Neural cell (in vitro differentiated cells): ENCODE data around the gene MYORG. TPM values are rescaled to one million over a fixed set of nuclear protein-coding genes. Genes with fewer than 3 reads are reported as not detected.
A peak's percentile ranks its signal among the peaks of the same experiment; 100 is the strongest.

Source experiments
- H2AFZ ChIP-seq: fragments of 200-600, 300-800 bp; sonication (generic), shearing (Covaris generic); 2 replicates; pipeline ENCODE4 v1.6.0; 2014; ENCODE audit warnings: low read depth, mild to moderate bottlenecking, antibody characterized with exemption, low read length, moderate library complexity
- H3F3A ChIP-seq: fragments of 200-600 bp; shearing (Covaris generic); 2 replicates; pipeline ENCODE4 v1.6.1; 2016; ENCODE audit warnings: mild to moderate bottlenecking, moderate library complexity, mixed read lengths, antibody characterized with exemption, low read length; ENCODE audit not compliant: insufficient read depth, poor library complexity, severe bottlenecking
- H3K27ac ChIP-seq: fragments of 200-600, 300-800 bp; sonication (generic), shearing (Covaris generic); 2 replicates; pipeline ENCODE4 v1.5.1; 2014; ENCODE audit warnings: mild to moderate bottlenecking, low read length, moderate library complexity
- H3K27me3 ChIP-seq: fragments of 300-800, 200-600 bp; sonication (generic), shearing (Covaris generic); 2 replicates; pipeline ENCODE4 v1.6.0; 2014; ENCODE audit warnings: mild to moderate bottlenecking, low read depth, low read length, moderate library complexity; ENCODE audit not compliant: insufficient read depth
- H3K36me3 ChIP-seq: fragments of 300-800, 200-600 bp; sonication (generic), shearing (Covaris generic); 2 replicates; pipeline ENCODE4 v1.5.1; 2014; ENCODE audit warnings: mild to moderate bottlenecking, antibody characterized with exemption, low read length, moderate library complexity; ENCODE audit not compliant: insufficient read depth
- H3K4me2 ChIP-seq: fragments of 300-800, 200-600 bp; sonication (generic), shearing (Covaris generic); 2 replicates; pipeline ENCODE4 v1.6.0; 2014; ENCODE audit warnings: mild to moderate bottlenecking, low read length
- H3K4me3 ChIP-seq: fragments of 300-800, 200-600 bp; sonication (generic), shearing (Covaris generic); 2 replicates; pipeline ENCODE4 v1.5.1; 2014; ENCODE audit warnings: mild to moderate bottlenecking, low read length, moderate library complexity
- H3K79me2 ChIP-seq: fragments of 200-600 bp; shearing (Covaris generic); replicated peaks from 2 replicates; pipeline ENCODE4 v1.6.0; 2014; ENCODE audit warnings: mild to moderate bottlenecking, low read length, moderate library complexity; ENCODE audit not compliant: insufficient read depth
- H3K9ac ChIP-seq: fragments of 300-800, 200-600 bp; sonication (generic), shearing (Covaris generic); 2 replicates; pipeline ENCODE4 v1.6.1; 2016; ENCODE audit warnings: mild to moderate bottlenecking, low read length, mixed read lengths
- H3K9me2 ChIP-seq: fragments of 200-600 bp; shearing (Covaris generic); 2 replicates; pipeline ENCODE4 v1.6.1; 2016; ENCODE audit warnings: mild to moderate bottlenecking, low read length, mixed read lengths; ENCODE audit not compliant: insufficient read depth
- H3K9me3 ChIP-seq: fragments of 200-600, 300-800 bp; sonication (generic), shearing (Covaris generic); 2 replicates; pipeline ENCODE4 v1.6.1; 2016; ENCODE audit warnings: mild to moderate bottlenecking, mixed run types, low read length, moderate library complexity, mixed read lengths
- H4K20me1 ChIP-seq: fragments of 200-600 bp; shearing (Covaris generic); 2 replicates; pipeline ENCODE4 v1.6.1; 2016; ENCODE audit warnings: mild to moderate bottlenecking, mixed run types; ENCODE audit not compliant: insufficient read depth
- CTCF ChIP-seq: fragments of 450-650 bp; IDR thresholded peaks from 2 replicates; pipeline ENCODE4 v1.5.1; 2014; ENCODE audit warnings: antibody characterized with exemption, mild to moderate bottlenecking, moderate library complexity; ENCODE audit not compliant: poor library complexity, severe bottlenecking
- EP300 ChIP-seq: fragments of 450-650 bp; conservative IDR thresholded peaks from 2 replicates; pipeline ENCODE4 v1.6.1; 2014; ENCODE audit warnings: antibody characterized with exemption, mild to moderate bottlenecking, moderate library complexity; ENCODE audit not compliant: poor library complexity, severe bottlenecking
- EZH2 ChIP-seq: fragments of 200-600, 300-800 bp; shearing (Covaris generic), sonication (generic); IDR thresholded peaks from 2 replicates; pipeline ENCODE4 v1.6.1; 2014; ENCODE audit warnings: antibody characterized with exemption, low read length, borderline replicate concordance, mild to moderate bottlenecking; ENCODE audit not compliant: insufficient read depth, poor library complexity, severe bottlenecking
- MXI1 ChIP-seq: fragments of 450-650 bp; conservative IDR thresholded peaks from 2 replicates; pipeline ENCODE4 v1.6.1; 2014; ENCODE audit warnings: antibody characterized with exemption, mild to moderate bottlenecking; ENCODE audit not compliant: poor library complexity, severe bottlenecking
- POLR2AphosphoS5 ChIP-seq: IDR thresholded peaks from 2 replicates; pipeline ENCODE4 v1.6.1; 2012
- RAD21 ChIP-seq: fragments of 450-650 bp; conservative IDR thresholded peaks from 2 replicates; pipeline ENCODE4 v1.6.1; 2014; ENCODE audit warnings: antibody characterized with exemption, mild to moderate bottlenecking, moderate library complexity
- REST ChIP-seq: IDR thresholded peaks from 2 replicates; pipeline ENCODE4 v1.6.1; 2012; ENCODE audit warnings: borderline replicate concordance
- SMC3 ChIP-seq: fragments of 450-650 bp; conservative IDR thresholded peaks from 2 replicates; pipeline ENCODE4 v1.6.1; 2014; ENCODE audit warnings: antibody characterized with exemption, mild to moderate bottlenecking, moderate library complexity; ENCODE audit not compliant: poor library complexity
- TAF1 ChIP-seq: IDR thresholded peaks from 2 replicates; pipeline ENCODE4 v1.6.1; 2012; ENCODE audit warnings: low read depth
- polyA minus RNA-seq: library from RNA; depleted of rRNA, polyadenylated mRNA; stranded (reverse); fragments of >200 nt; gene quantifications from 2 replicates; pipeline ENCODE4 v1.2.3, GENCODE V29; 2014
- polyA plus RNA-seq: library from polyadenylated mRNA; depleted of rRNA; stranded (reverse); fragments of >200 nt; gene quantifications from 2 replicates; pipeline ENCODE4 v1.2.3, GENCODE V29; 2014

Gene MYORG
- polyA plus RNA-seq (0.58 and 1.0 TPM in 2 replicates), polyA minus RNA-seq (1.2 and 1.6 TPM in 2 replicates)

- Histone ChIP-seq H3K4me3 (peak within 1 kb of the TSS; percentile 94), H3K9ac (peak within 1 kb of the TSS; percentile 72), H3K4me2 (peak within 1 kb of the TSS; percentile 62), H3K9me3 (peaks cover 7% of the 10 kb centered on the region), H3K9me2 (no peaks in the 10 kb centered on the region), H2AFZ (peak within 1 kb of the TSS; percentile 76), H4K20me1 (no peaks in the 10 kb centered on the region), H3K79me2 (no peaks in the 10 kb centered on the region), H3K36me3 (peaks cover 4% of the 10 kb centered on the region), H3F3A (no peaks in the 10 kb centered on the region), H3K27me3 (peaks cover 26% of the 10 kb centered on the region), H3K27ac (no peak within 1 kb of the TSS)
- no peak for TF ChIP-seq RAD21
- TF ChIP-seq CTCF = peak; percentile 27
- peak; percentile 75 for TF ChIP-seq REST
- peak; percentile 17 for TF ChIP-seq EP300
- TF ChIP-seq TAF1 = peak; percentile 19
- no peak for TF ChIP-seq MXI1
- TF ChIP-seq SMC3 = no peak
- no peak for TF ChIP-seq EZH2
- peak; percentile 44 for TF ChIP-seq POLR2AphosphoS5
Observed at GRCh38 chr9:34376596-34377403, at the start of gene MYORG. Gene MYORG, minus strand, starts transcription at chr9:34376898. Its CDS starts 3,955 bp downstream, at chr9:34372943.

GRCh38 chr9:34419716-34420504 lies 43.2 kb upstream of the MYORG start:
- Histone ChIP-seq H2AFZ (no peak overlapping the region), H3K4me2 (no peak overlapping the region), H3K36me3 (no peaks in the 10 kb centered on the region), H3K27me3 (no peaks in the 10 kb centered on the region), H4K20me1 (no peaks in the 10 kb centered on the region), H3F3A (no peaks in the 10 kb centered on the region), H3K9me2 (no peaks in the 10 kb centered on the region), H3K4me3 (no peak overlapping the region), H3K27ac (no peak overlapping the region), H3K9ac (no peak overlapping the region), H3K79me2 (no peaks in the 10 kb centered on the region), H3K9me3 (no peaks in the 10 kb centered on the region)
- TF ChIP-seq SMC3 (no peak), RAD21 (no peak), CTCF (no peak)
